ENCODE results near the gene SGSM1.
A peak's percentile ranks its signal among the peaks of the same experiment; 100 is the strongest.

SGSM1 gene

GRCh38 chr22:24868979-24869378, 63.0 kb downstream of the SGSM1 start:
- no peak overlapping the region for H3K27ac ChIP-seq (ENCODE audit: low read depth, low read length)
- no peak overlapping the region for H2BK120ac ChIP-seq (ENCODE audit: insufficient read depth, low read length, poor library complexity)
- WGBS (ENCODE audit: extremely low coverage, insufficient coverage, insufficient read length): no CpG with 5 or more reads among the region's 7 CpGs
- H3K79me2 ChIP-seq (ENCODE audit: control insufficient read depth, insufficient read depth, low read length, poor library complexity): no peaks in the 10 kb centered on the region
- H3K4me1 ChIP-seq (ENCODE audit: control insufficient read depth in 1 of 2, insufficient read depth in 2 of 2, low read length in 2 of 2): no peaks in the 10 kb centered on the region
- no peak overlapping the region for H3K4me3 ChIP-seq (ENCODE audit: low read depth, low read length)
- no peak overlapping the region for H4K91ac ChIP-seq (ENCODE audit: low read depth, low read length)
- H2AK5ac ChIP-seq (ENCODE audit: low read length): no peak overlapping the region
- no peak overlapping the region for H3K4me2 ChIP-seq (ENCODE audit: low read length)
- no peak overlapping the region for H3K9ac ChIP-seq (ENCODE audit: low read length)
- H3K9me3 ChIP-seq (ENCODE audit: insufficient read depth, low read depth, low read length): no peaks in the 10 kb centered on the region
- H3K23ac ChIP-seq (ENCODE audit: low read length): no peak overlapping the region
- H3K18ac ChIP-seq (ENCODE audit: low read length): no peak overlapping the region
- no peak overlapping the region for H2AFZ ChIP-seq (ENCODE audit: insufficient read depth, low read length, poor library complexity)
- no peak overlapping the region for H2BK5ac ChIP-seq (ENCODE audit: low read depth, low read length, poor library complexity)
- no peaks in the 10 kb centered on the region for H3K79me1 ChIP-seq (ENCODE audit: low read length)
- H3K36me3 ChIP-seq (ENCODE audit: control insufficient read depth in 1 of 2, insufficient read depth in 2 of 2, low read length in 2 of 2): no peaks in the 10 kb centered on the region
- no peak overlapping the region for H4K12ac ChIP-seq (ENCODE audit: low read depth, low read length)
- H3K4ac ChIP-seq (ENCODE audit: low read depth, low read length): no peak overlapping the region
- H4K8ac ChIP-seq (ENCODE audit: low read depth, low read length): no peak overlapping the region
- H2BK12ac ChIP-seq (ENCODE audit: low read length): no peak overlapping the region
- no peaks in the 10 kb centered on the region for H3K27me3 ChIP-seq (ENCODE audit: insufficient read depth, low read length)
- no peak overlapping the region for H3K14ac ChIP-seq (ENCODE audit: low read length)
- no peak for DNase-seq

GRCh38 chr22:24871611-24872205, 65.7 kb downstream of the SGSM1 start:
- Histone ChIP-seq H2AFZ (ENCODE audit: insufficient read depth, low read length, poor library complexity) (no peak overlapping the region), H4K8ac (ENCODE audit: low read depth, low read length) (no peak overlapping the region), H2BK12ac (ENCODE audit: low read length) (no peak overlapping the region), H3K36me3 (ENCODE audit: control insufficient read depth in 1 of 2, insufficient read depth in 2 of 2, low read length in 2 of 2) (no peaks in the 10 kb centered on the region), H3K27me3 (ENCODE audit: insufficient read depth, low read length) (no peaks in the 10 kb centered on the region), H3K14ac (ENCODE audit: low read length) (no peak overlapping the region), H3K18ac (ENCODE audit: low read length) (no peak overlapping the region), H3K9ac (ENCODE audit: low read length) (no peak overlapping the region), H3K9me3 (ENCODE audit: insufficient read depth, low read depth, low read length) (no peaks in the 10 kb centered on the region), H3K79me1 (ENCODE audit: low read length) (no peaks in the 10 kb centered on the region), H3K79me2 (ENCODE audit: control insufficient read depth, insufficient read depth, low read length, poor library complexity) (no peaks in the 10 kb centered on the region), H3K4me1 (ENCODE audit: control insufficient read depth in 1 of 2, insufficient read depth in 2 of 2, low read length in 2 of 2) (no peaks in the 10 kb centered on the region), H3K4ac (ENCODE audit: low read depth, low read length) (no peak overlapping the region), H3K4me3 (ENCODE audit: low read depth, low read length) (no peak overlapping the region), H4K91ac (ENCODE audit: low read depth, low read length) (no peak overlapping the region), H3K23ac (ENCODE audit: low read length) (no peak overlapping the region), H2BK5ac (ENCODE audit: low read depth, low read length, poor library complexity) (no peak overlapping the region), H4K12ac (ENCODE audit: low read depth, low read length) (no peak overlapping the region), H3K4me2 (ENCODE audit: low read length) (no peak overlapping the region), H2AK5ac (ENCODE audit: low read length) (no peak overlapping the region), H3K27ac (ENCODE audit: low read depth, low read length) (no peak overlapping the region), H2BK120ac (ENCODE audit: insufficient read depth, low read length, poor library complexity) (no peak overlapping the region)
- no peak for DNase-seq
- no CpG with 5 or more reads among the region's 7 CpGs for WGBS (ENCODE audit: extremely low coverage, insufficient coverage, insufficient read length)

- no peak overlapping the region for H2BK12ac ChIP-seq (ENCODE audit: low read length)
- H3K79me2 ChIP-seq (ENCODE audit: control insufficient read depth, insufficient read depth, low read length, poor library complexity): no peaks in the 10 kb centered on the region
- no peak overlapping the region for H3K4me3 ChIP-seq (ENCODE audit: low read depth, low read length)
- no peak overlapping the region for H3K14ac ChIP-seq (ENCODE audit: low read length)
- no peak overlapping the region for H2BK120ac ChIP-seq (ENCODE audit: insufficient read depth, low read length, poor library complexity)
- H2AK5ac ChIP-seq (ENCODE audit: low read length): no peak overlapping the region
- DNase-seq: no peak
- no peak overlapping the region for H3K18ac ChIP-seq (ENCODE audit: low read length)
- no peak overlapping the region for H2AFZ ChIP-seq (ENCODE audit: insufficient read depth, low read length, poor library complexity)
- H3K79me1 ChIP-seq (ENCODE audit: low read length): no peaks in the 10 kb centered on the region
- H3K27me3 ChIP-seq (ENCODE audit: insufficient read depth, low read length): no peaks in the 10 kb centered on the region
- H4K8ac ChIP-seq (ENCODE audit: low read depth, low read length): no peak overlapping the region
- whole genome bisulfite sequencing (ENCODE audit: extremely low coverage, insufficient coverage, insufficient read length): no CpG with 5 or more reads among the region's 5 CpGs
- no peaks in the 10 kb centered on the region for H3K36me3 ChIP-seq (ENCODE audit: control insufficient read depth in 1 of 2, insufficient read depth in 2 of 2, low read length in 2 of 2)
- H3K23ac ChIP-seq (ENCODE audit: low read length): no peak overlapping the region
- no peak overlapping the region for H3K9ac ChIP-seq (ENCODE audit: low read length)
- H3K4me2 ChIP-seq (ENCODE audit: low read length): no peak overlapping the region
- H3K4ac ChIP-seq (ENCODE audit: low read depth, low read length): no peak overlapping the region
- H4K12ac ChIP-seq (ENCODE audit: low read depth, low read length): no peak overlapping the region
- no peaks in the 10 kb centered on the region for H3K9me3 ChIP-seq (ENCODE audit: insufficient read depth, low read depth, low read length)
- no peak overlapping the region for H4K91ac ChIP-seq (ENCODE audit: low read depth, low read length)
- H3K27ac ChIP-seq (ENCODE audit: low read depth, low read length): no peak overlapping the region
- H3K4me1 ChIP-seq (ENCODE audit: control insufficient read depth in 1 of 2, insufficient read depth in 2 of 2, low read length in 2 of 2): no peaks in the 10 kb centered on the region
- no peak overlapping the region for H2BK5ac ChIP-seq (ENCODE audit: low read depth, low read length, poor library complexity)
Observed at GRCh38 chr22:24873226-24873625, 67.2 kb downstream of the SGSM1 start.

GRCh38 chr22:24875862-24876506, 70.0 kb downstream of the SGSM1 start:
- Histone ChIP-seq H3K4me3 (ENCODE audit: low read depth, low read length) (no peak overlapping the region), H3K14ac (ENCODE audit: low read length) (no peak overlapping the region)

More at GRCh38 chr22:24875862-24876506, 70.0 kb downstream of the SGSM1 start:
- H3K9ac ChIP-seq (ENCODE audit: low read length): no peak overlapping the region
- H3K18ac ChIP-seq (ENCODE audit: low read length): no peak overlapping the region
- H4K12ac ChIP-seq (ENCODE audit: low read depth, low read length): no peak overlapping the region
- H3K79me1 ChIP-seq (ENCODE audit: low read length): no peaks in the 10 kb centered on the region
- H3K4me2 ChIP-seq (ENCODE audit: low read length): no peak overlapping the region
- WGBS (ENCODE audit: extremely low coverage, insufficient coverage, insufficient read length): no CpG with 5 or more reads among the region's 4 CpGs
- H3K23ac ChIP-seq (ENCODE audit: low read length): no peak overlapping the region
- H2BK5ac ChIP-seq (ENCODE audit: low read depth, low read length, poor library complexity): no peak overlapping the region
- no peaks in the 10 kb centered on the region for H3K79me2 ChIP-seq (ENCODE audit: control insufficient read depth, insufficient read depth, low read length, poor library complexity)
- H2BK12ac ChIP-seq (ENCODE audit: low read length): no peak overlapping the region
- H3K4ac ChIP-seq (ENCODE audit: low read depth, low read length): no peak overlapping the region
- no peaks in the 10 kb centered on the region for H3K36me3 ChIP-seq (ENCODE audit: control insufficient read depth in 1 of 2, insufficient read depth in 2 of 2, low read length in 2 of 2)
- no peak overlapping the region for H4K8ac ChIP-seq (ENCODE audit: low read depth, low read length)
- no peaks in the 10 kb centered on the region for H3K27me3 ChIP-seq (ENCODE audit: insufficient read depth, low read length)
- no peaks in the 10 kb centered on the region for H3K4me1 ChIP-seq (ENCODE audit: control insufficient read depth in 1 of 2, insufficient read depth in 2 of 2, low read length in 2 of 2)
- H4K91ac ChIP-seq (ENCODE audit: low read depth, low read length): no peak overlapping the region
- no peak overlapping the region for H2AFZ ChIP-seq (ENCODE audit: insufficient read depth, low read length, poor library complexity)
- DNase-seq: peak in 1 of 2 donors; percentile 31
- no peak overlapping the region for H3K27ac ChIP-seq (ENCODE audit: low read depth, low read length)
- H2AK5ac ChIP-seq (ENCODE audit: low read length): no peak overlapping the region
- no peak overlapping the region for H2BK120ac ChIP-seq (ENCODE audit: insufficient read depth, low read length, poor library complexity)
- H3K9me3 ChIP-seq (ENCODE audit: insufficient read depth, low read depth, low read length): peaks cover 2% of the 10 kb centered on the region

Measured in trophoblast cell (in vitro differentiated cells and primary cell).